ENCODE data around the gene PPM1E.

PPM1E gene

GRCh38 chr17:58993311-58993710 lies 237.7 kb downstream of the PPM1E start:
- no peak for DNase-seq (ENCODE audit: extremely low read depth in 1 of 2, low read depth in 1 of 2)

- no peak for DNase-seq (ENCODE audit: extremely low read depth in 1 of 2, low read depth in 1 of 2)
Observed at GRCh38 chr17:58995247-58995940, 239.7 kb downstream of the PPM1E start.

- no peak for DNase-seq (ENCODE audit: extremely low read depth in 1 of 2, low read depth in 1 of 2)
Observed at GRCh38 chr17:58996968-58997367, 241.3 kb downstream of the PPM1E start.

GRCh38 chr17:58997756-58998553 lies 242.3 kb downstream of the PPM1E start:
- no peak for DNase-seq (ENCODE audit: extremely low read depth in 1 of 2, low read depth in 1 of 2)

- no peak for DNase-seq (ENCODE audit: extremely low read depth in 1 of 2, low read depth in 1 of 2)
Observed at GRCh38 chr17:58998871-58999270, 243.2 kb downstream of the PPM1E start.

GRCh38 chr17:58999500-58999899 lies 243.8 kb downstream of the PPM1E start:
- no peak for DNase-seq (ENCODE audit: extremely low read depth in 1 of 2, low read depth in 1 of 2)

- no peak for DNase-seq (ENCODE audit: extremely low read depth in 1 of 2, low read depth in 1 of 2)
Observed at GRCh38 chr17:59000022-59000421, 244.4 kb downstream of the PPM1E start.

GRCh38 chr17:59001158-59001814 lies 245.6 kb downstream of the PPM1E start:
- DNase-seq (ENCODE audit: extremely low read depth in 1 of 2, low read depth in 1 of 2), result peak; percentile 36 to 44

- no peak for DNase-seq (ENCODE audit: extremely low read depth in 1 of 2, low read depth in 1 of 2)
Observed at GRCh38 chr17:59002126-59002525, 246.5 kb downstream of the PPM1E start.

GRCh38 chr17:59002848-59003247 lies 247.2 kb downstream of the PPM1E start:
- DNase-seq (ENCODE audit: extremely low read depth in 1 of 2, low read depth in 1 of 2), result no peak

GRCh38 chr17:59003860-59004259 lies 248.2 kb downstream of the PPM1E start:
- no peak for DNase-seq (ENCODE audit: extremely low read depth in 1 of 2, low read depth in 1 of 2)

GRCh38 chr17:59004338-59005111 lies 248.9 kb downstream of the PPM1E start:
- DNase-seq (ENCODE audit: extremely low read depth in 1 of 2, low read depth in 1 of 2), result peak; percentile 26 to 48

GRCh38 chr17:59007995-59008394 lies 252.3 kb downstream of the PPM1E start:
- DNase-seq (ENCODE audit: extremely low read depth in 1 of 2, low read depth in 1 of 2), result no peak

GRCh38 chr17:59008737-59009136 lies 253.1 kb downstream of the PPM1E start:
- DNase-seq (ENCODE audit: extremely low read depth in 1 of 2, low read depth in 1 of 2), result no peak

GRCh38 chr17:59010026-59010425 lies 254.4 kb downstream of the PPM1E start:
- DNase-seq (ENCODE audit: extremely low read depth in 1 of 2, low read depth in 1 of 2), result no peak

- no peak for DNase-seq (ENCODE audit: extremely low read depth in 1 of 2, low read depth in 1 of 2)
Observed at GRCh38 chr17:59011975-59012374, 256.3 kb downstream of the PPM1E start.

GRCh38 chr17:59018019-59018418 lies 262.4 kb downstream of the PPM1E start:
- no peak for DNase-seq (ENCODE audit: extremely low read depth in 1 of 2, low read depth in 1 of 2)

GRCh38 chr17:59024916-59025315 lies 269.3 kb downstream of the PPM1E start:
- no peak for DNase-seq (ENCODE audit: extremely low read depth in 1 of 2, low read depth in 1 of 2)

- no peak for DNase-seq (ENCODE audit: extremely low read depth in 1 of 2, low read depth in 1 of 2)
Observed at GRCh38 chr17:59026176-59026939, 270.7 kb downstream of the PPM1E start.

- no peak for DNase-seq (ENCODE audit: extremely low read depth in 1 of 2, low read depth in 1 of 2)
Observed at GRCh38 chr17:59027750-59028149, 272.1 kb downstream of the PPM1E start.

Data from activated CD8-positive, alpha-beta memory T cell treated with anti-CD3 and anti-CD28 coated beads for 1 hour (primary cell).